NCI-H69 (cell line): ENCODE measurements around the gene LGALS4.
A peak's percentile ranks its signal among the peaks of the same experiment; 100 is the strongest.
"Not testable (repeated sequence)": the region's sequence is repeated elsewhere in the genome, so short reads cannot be mapped to it uniquely, and the experiment has no call there.

Source experiments
- DNase-seq: peaks from one replicate; lab custom pipeline; 2025; lab: John Stamatoyannopoulos, UW

The LGALS4 gene

GRCh38 chr19:38842439-38843174 is 29.9 kb upstream of the LGALS4 start:
- DNase-seq, result no peak

- DNase-seq, result no peak
These were observed 29.2 kb upstream of the LGALS4 start for GRCh38 chr19:38841787-38842438.

- DNase-seq, result no peak
These were observed 28.5 kb upstream of the LGALS4 start for GRCh38 chr19:38841180-38841766.

DNA sequence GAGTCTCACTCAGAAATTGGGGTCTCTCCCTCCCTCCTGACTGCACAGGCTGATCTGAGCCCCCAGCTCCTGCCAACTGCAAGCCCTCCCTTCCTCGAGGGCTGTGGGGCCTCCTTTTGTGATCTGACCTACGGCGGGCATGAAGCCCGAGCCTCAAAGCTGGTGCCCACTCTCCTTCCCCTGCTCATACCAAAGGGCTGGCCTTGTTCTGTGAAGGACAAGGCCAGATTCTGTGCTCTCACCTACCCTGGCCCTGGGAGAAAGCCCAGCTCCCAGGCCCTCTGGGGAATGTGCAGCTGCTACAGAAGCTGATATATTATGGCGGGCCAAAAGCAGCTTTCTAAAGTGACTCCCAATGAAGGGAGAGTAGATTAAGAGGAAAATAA is 27.8 kb upstream of the LGALS4 start:
- no peak for DNase-seq

- DNase-seq, result no peak
These were observed 27.3 kb upstream of the LGALS4 start for GRCh38 chr19:38839816-38840582.

GRCh38 chr19:38838986-38839761 is 26.4 kb upstream of the LGALS4 start:
- no peak for DNase-seq

DNA sequence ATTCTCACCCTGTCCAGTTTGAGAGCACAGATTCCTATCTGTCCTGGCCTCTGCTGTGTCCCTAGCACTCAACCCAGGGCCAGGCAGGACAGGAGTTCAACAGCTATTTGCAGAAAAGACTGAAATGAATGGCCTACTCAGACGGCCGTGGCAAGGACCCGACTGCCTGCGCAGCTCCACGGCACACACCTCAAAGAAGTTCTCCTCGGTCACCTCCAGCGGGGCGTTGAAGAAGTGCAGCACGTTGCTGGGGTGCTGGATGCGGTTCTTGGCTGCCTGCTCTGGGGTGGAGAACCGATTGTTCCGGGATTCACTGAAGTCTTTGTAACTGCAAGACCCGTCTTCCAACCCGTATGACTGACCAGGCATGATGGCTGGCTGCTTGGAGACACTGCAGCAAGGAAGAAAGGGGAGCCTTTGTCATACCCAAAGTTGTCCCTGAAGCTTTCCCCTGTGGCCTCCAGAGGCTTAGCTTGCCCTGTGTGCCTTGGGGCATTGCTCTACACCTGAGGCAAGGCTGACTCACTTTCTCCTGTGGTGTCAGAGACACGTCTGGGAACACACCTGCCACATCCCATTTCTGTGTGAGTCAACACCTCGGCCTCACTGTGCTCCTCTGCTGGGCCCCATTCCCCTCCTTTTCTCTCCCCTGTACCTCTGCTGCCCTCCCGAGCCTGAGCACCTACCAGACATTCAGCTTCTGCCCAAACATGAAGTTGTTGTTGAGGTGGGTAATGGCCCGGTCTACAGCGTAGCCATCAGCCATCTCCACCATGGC is 25.7 kb upstream of the LGALS4 start:
- no peak for DNase-seq

- DNase-seq, result no peak
These were observed 24.9 kb upstream of the LGALS4 start for GRCh38 chr19:38837656-38838121.

DNA sequence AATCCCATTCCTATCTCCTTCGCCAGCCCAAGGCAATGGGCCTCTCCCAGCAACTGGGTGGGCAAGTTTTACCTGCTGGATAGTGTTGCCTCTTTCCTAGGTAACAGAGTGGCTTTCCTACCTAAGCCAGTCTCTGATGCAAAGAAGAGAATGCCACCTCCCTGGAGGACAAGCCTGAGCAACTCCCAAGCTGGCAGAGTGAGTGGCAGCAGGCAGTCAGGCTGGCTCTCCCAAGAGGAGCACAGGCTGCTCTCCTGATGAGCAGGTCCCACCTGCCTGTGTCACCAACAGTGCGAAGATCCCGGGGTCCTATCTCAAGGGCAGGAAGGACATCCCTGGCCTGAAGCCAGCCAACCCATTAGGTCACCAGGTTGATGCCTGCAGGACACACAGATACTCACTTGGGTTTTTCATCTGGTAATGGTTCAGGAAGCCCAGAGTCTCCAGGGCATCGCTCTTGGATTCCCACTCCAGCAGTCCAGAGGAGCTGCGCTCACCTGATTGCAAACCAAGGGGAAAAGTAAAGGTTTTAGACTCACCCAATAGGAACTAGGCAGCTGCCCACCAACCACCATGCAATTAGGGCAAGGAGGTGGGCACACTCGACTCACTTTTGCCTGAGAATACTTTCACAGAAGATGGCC is 24.4 kb upstream of the LGALS4 start:
- DNase-seq, result no peak

DNA sequence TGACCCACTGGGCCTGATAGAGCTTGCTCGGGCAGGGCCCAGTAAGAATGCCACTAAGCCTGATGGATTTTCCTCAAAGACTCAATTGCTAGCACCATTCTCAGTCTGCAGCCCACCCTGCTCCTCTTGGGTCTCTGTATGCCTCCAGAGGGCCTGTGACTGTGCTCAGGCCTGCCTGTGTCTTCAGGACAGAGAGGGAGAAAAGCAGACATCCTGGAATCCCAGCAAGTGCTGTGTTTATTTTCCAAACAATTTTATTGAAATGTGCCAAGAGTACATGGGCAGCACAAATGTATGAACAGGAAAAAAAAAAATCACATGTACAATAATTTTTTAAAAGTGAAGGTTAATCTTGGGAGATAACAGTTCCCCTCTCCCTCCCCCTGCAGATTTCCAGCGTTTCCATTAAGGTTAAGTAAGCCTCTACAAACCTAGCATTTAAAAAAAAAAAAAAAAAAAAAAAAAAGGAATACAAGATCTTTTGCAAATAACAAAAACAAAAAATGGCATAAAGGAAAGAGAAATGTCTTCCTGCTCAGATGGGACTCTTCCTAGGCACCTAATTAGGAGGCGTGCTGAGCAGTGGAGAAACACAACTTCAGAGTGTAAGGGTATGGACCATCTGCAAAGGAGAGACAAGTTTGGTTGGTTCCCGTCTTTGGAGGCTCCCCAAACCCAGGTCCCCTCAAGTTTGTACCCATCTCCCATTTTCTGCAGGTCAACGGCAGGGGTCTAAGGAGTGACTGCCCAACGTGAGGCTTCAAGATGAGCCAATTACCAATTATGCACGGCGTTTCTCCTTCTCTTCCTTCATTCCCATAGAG is 23.6 kb upstream of the LGALS4 start:
- no peak for DNase-seq

DNA sequence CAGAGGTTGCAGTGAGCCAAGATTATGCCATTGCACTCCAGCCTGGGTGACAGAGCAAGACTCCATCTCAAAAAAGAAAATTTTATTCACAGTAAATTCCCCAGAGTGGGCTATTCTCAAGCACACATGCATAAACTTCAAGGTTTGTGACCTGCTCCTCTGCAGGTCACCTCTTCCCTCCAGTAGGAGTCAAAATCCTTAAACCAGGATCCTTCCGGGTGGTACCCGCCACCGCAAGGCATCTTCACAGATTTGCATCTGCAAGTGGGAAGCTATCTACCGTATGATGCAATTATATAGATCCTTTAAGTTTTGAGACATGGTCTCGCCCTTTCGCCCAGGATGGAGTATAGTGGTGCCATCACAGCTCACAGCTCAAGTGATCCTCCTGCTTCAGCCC is 21.8 kb upstream of the LGALS4 start:
- DNase-seq, result no peak

DNA sequence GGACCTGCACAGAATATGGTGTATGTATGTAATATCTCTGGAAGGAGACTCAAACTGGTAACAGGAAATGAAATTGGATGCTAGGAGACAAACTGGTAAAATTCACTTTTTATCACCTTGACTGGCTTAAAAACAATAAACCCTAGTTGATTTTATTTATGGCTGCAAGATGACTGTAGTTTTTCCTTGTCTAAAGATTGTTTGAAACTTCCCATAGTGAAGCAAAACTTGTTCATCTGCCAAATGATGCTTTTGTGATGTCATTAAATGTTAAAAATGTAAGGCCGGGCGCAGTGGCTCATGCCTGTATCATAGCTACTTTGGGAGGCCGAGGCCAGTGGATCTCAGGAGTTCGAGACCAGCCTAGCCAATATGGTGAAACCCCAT is 21.4 kb upstream of the LGALS4 start:
- DNase-seq, result no peak

DNA sequence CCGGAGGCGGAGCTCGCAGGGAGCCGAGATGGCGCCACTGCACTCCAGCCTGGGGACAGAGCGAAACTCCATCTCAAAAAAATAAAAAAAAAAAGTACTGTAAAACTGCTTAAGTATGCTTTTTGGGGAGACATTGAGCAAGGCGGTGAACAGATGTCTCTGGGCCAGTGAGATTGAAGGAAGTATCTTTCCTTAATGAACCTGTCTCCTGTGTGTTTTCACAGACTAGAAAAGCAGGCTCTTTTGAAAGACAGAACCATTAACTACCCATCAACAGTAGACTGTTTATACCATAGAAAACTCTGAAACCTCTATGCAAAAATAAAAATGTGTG is 20.3 kb upstream of the LGALS4 start:
- no peak for DNase-seq

GRCh38 chr19:38831142-38831605 is 18.4 kb upstream of the LGALS4 start:
- DNase-seq, result peak; percentile 57

- no peak for DNase-seq
These were observed 17.4 kb upstream of the LGALS4 start for GRCh38 chr19:38830039-38830733.

DNA sequence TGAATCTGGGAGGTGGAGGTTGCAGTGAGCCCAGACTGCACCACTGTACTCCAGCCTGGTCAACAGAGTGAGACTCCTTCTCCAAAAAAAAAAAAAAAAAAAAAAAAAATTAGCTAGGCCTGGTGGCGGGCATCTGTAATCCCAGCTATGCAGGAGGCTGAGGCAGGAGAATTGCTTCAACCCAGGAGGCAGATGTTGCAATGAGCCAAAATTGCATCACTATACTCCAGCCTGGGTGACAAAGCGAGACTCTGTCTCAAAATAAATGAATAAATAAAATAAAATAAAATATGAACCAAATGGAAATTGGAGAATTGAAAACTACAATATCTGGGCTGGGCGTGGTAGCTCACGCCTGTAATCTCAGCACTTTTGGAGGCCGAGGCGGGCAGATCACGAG is 16.5 kb upstream of the LGALS4 start:
- DNase-seq, result not testable (repeated sequence)

DNA sequence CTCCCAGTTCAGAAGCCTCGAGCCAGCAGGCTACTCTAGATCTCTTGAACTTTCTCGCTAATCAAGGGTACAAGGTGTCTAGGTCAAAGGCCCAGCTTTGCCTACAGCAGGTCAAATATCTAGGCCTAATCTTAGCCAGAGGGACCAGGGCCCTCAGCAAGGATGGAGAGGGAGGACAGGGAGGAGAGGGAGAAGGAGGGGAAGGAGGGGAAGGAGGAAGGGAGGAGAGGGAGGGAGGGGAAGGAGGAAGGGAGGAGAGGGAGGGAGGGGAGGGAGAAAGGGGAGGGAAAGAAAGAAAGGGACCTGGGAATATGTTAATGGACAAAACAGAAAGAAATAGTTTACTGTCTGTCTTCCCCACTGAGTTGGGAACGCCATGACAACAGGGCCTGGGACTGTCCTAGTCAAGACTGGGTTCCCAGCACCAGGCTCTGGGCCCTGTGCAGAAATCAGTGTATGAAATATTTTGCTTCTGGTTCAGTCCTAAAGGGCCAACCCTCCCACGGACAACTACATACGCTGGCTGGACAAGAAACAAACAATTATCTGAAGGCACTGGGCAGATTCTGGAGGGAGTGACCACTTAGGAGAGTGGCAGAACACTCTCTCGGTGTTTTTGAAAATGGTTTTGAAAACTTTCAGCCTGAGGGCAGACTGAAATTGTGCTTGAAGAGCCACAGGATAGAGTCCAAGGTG is 14.3 kb upstream of the LGALS4 start:
- DNase-seq, result no peak

- not testable (repeated sequence) for DNase-seq
These were observed 13.2 kb upstream of the LGALS4 start for GRCh38 chr19:38825936-38826335.
